ENCODE data around the gene PLCG1. TPM values are rescaled to one million over a fixed set of nuclear protein-coding genes. Genes with fewer than 3 reads are reported as not detected.

The PLCG1 gene
- total and polyA plus RNA-seq, 2 of the 8 experiments (the other 6 are each of a cell fraction or from before 2014, with no cell fraction given), result 103 to 154 TPM

- no peak overlapping the region for H2BK120ac ChIP-seq (replicated peaks; ENCODE audit: low read depth, low read length)
- no peak for FAIRE-seq
- H3K4me3 ChIP-seq (ENCODE audit: extremely low read depth in 1 of 4, insufficient read depth in 2 of 4, low read depth in 3 of 4, low read length in 4 of 4), result no peak overlapping the region
- WGBS, 2 experiments (ENCODE audit: extremely low coverage in 1 of 2, insufficient coverage in 1 of 2, insufficient read length in 1 of 2, insufficient replicate concordance in 2 of 2, low coverage in 1 of 2, low lambda C conversion rate in 2 of 2, missing lambda C conversion rate in 1 of 2), result 83% methylated on average over 2 of the region's 2 CpGs; no CpG with 5 or more reads in 1 of the 2 experiments
- H3K27ac ChIP-seq (ENCODE audit: low read depth, low read length), result no peak overlapping the region
- H3K27me3 ChIP-seq (replicated peaks in 1 of 4; ENCODE audit: control insufficient read depth in 3 of 4, extremely low read depth in 1 of 4, insufficient read depth in 3 of 4, low read length in 3 of 4), result no peaks in the 10 kb centered on the region
- no peaks in the 10 kb centered on the region for H3K9me3 ChIP-seq (ENCODE audit: insufficient read depth in 2 of 2, low read depth in 1 of 2, low read length in 1 of 2)
- H3K4me2 ChIP-seq (ENCODE audit: insufficient read depth in 1 of 2, low read depth in 2 of 2, low read length in 2 of 2), result no peak overlapping the region
- no peak overlapping the region for H3K18ac ChIP-seq (ENCODE audit: extremely low read depth, low read length)
- no peaks in the 10 kb centered on the region for H3K79me2 ChIP-seq (ENCODE audit: control insufficient read depth in 1 of 2, insufficient read depth in 2 of 2, low read length in 2 of 2)
- H4K5ac ChIP-seq (ENCODE audit: insufficient read length, low read depth, low read length), result no peak overlapping the region
- no peaks in the 10 kb centered on the region for H4K20me1 ChIP-seq (replicated peaks in 1 of 2; ENCODE audit: control insufficient read depth in 1 of 2, insufficient read depth in 2 of 2, low read length in 2 of 2)
- ChIA-PET POLR2A (ENCODE audit: partially characterized antibody) (no interaction called here), CTCF (ENCODE audit: partially characterized antibody) (interaction anchor here (0.5 to 1.4 kb wide), 6 partner anchors 12 to 1600 kb away, joined by 3 to 4 read pairs (median 4); partner anchors contain the start of gene LPIN3)
- no peak overlapping the region for H2BK20ac ChIP-seq (ENCODE audit: low read length)
- TF ChIP-seq PHF8 (conservative IDR thresholded peaks at IDR 0.05; ENCODE audit: low read depth, low read length), result no peak
- no peak overlapping the region for H2AFZ ChIP-seq (ENCODE audit: low read length)
- no peaks in the 10 kb centered on the region for H3K79me1 ChIP-seq (ENCODE audit: low read depth, low read length)
- no peak overlapping the region for H3K56ac ChIP-seq (replicated peaks; ENCODE audit: insufficient read length, low read depth, low read length)
- DNase-seq (ENCODE audit: low read depth in 1 of 2, low spot score in 2 of 2), result no peak
- H2BK5ac ChIP-seq (ENCODE audit: low read depth, low read length), result no peak overlapping the region
- no peak overlapping the region for H2BK12ac ChIP-seq (ENCODE audit: low read depth, low read length)
- no peak overlapping the region for H4K91ac ChIP-seq (replicated peaks; ENCODE audit: insufficient read length, low read length)
- H3K9ac ChIP-seq (replicated peaks in 1 of 4; ENCODE audit: extremely low read depth in 1 of 4, low read depth in 3 of 4, low read length in 3 of 4), result no peak overlapping the region
- H2BK15ac ChIP-seq (ENCODE audit: low read length), result no peak overlapping the region
- H3K36me3 ChIP-seq (ENCODE audit: control insufficient read depth in 2 of 4, insufficient read depth in 4 of 4, low read length in 3 of 4), result no peaks in the 10 kb centered on the region
- H3K4ac ChIP-seq (replicated peaks; ENCODE audit: insufficient read length, low read depth, low read length), result no peak overlapping the region
- H3K14ac ChIP-seq (ENCODE audit: insufficient read length), result no peak overlapping the region
- no peaks in the 10 kb centered on the region for H3K4me1 ChIP-seq (replicated peaks in 1 of 4; ENCODE audit: control insufficient read depth in 3 of 4, insufficient read depth in 4 of 4, low read length in 3 of 4)
- no peak overlapping the region for H2AK5ac ChIP-seq (ENCODE audit: low read depth, low read length)
- H4K8ac ChIP-seq (ENCODE audit: extremely low read depth, insufficient read depth, low read length), result no peak overlapping the region
- H3K23me2 ChIP-seq (ENCODE audit: low read depth, low read length), result no peaks in the 10 kb centered on the region
- H3K23ac ChIP-seq (ENCODE audit: insufficient read length), result no peak overlapping the region
Observed at GRCh38 chr20:41218466-41218865, 81.1 kb downstream of the PLCG1 start.
